K562 (cell line): ENCODE measurements around the gene CREM.

ENCODE experiments used
- PPARD ChIP-seq: fragments of 250-450 bp; sonication (Bioruptor Pico); IDR thresholded peaks from 2 replicates; pipeline ENCODE4 v1.8.0; 2022; ENCODE audit warnings: inconsistent platforms, mild to moderate bottlenecking, moderate library complexity
- TF ChIP-seq, protein P1 (sequence below): sonication (generic); formaldehyde crosslinking; IDR thresholded peaks from 2 replicates; pipeline ENCODE4 v1.9.0; 2022; ENCODE audit warnings: mild to moderate bottlenecking, missing genetic modification reagents

DNA sequence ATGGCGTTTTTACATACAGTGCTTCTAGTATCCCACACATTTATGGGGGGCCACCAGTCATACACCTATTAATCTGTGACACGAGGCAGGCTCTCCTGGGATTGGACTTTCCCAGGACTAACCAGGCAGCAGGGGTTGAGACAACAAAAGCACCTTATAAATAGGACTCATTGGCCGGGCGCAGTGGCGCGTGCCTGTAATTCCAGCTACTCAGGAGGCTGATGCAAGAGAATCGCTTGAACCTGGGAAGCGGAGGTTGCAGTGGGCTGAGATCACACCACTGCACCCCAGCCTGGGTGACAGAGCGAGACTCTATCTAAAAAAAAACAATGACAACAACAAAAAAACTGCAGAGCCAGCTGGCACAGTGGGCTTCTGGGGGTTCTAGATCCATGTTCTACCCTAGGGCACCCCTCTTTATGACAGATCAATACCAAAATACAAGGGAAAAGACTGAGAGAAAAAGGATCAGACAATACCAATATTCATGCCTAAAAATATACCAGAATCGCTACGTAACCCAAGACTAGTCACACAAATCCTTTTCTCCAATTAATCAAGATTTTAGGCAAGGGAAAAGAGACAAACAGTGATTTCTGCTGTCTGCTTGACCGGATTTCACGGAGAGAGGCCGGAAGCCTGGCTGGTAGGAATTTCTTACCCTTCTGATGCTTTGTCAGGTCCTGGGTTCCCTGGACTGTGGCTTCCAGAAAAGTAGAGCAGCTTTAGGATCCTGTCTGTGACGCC, 111.3 kb downstream of the CREM start:
- TF ChIP-seq, protein P1, sequence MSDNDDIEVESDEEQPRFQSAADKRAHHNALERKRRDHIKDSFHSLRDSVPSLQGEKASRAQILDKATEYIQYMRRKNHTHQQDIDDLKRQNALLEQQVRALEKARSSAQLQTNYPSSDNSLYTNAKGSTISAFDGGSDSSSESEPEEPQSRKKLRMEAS = no peak
- TF ChIP-seq PPARD = no peak
